Activated naive CD4-positive, alpha-beta T cell treated with anti-CD3 and anti-CD28 coated beads, Interleukin-2, amount 50 U/mL, for 24 hours (primary cell): ENCODE measurements around the gene CISD3.
"Not testable (repeated sequence)": the region's sequence is repeated elsewhere in the genome, so short reads cannot be mapped to it uniquely, and the experiment has no call there.

ENCODE experiments used
- H3K27ac Mint-ChIP-seq: one replicate; pipeline ENCODE4 v1.8.0; 2021; ENCODE audit warnings: mild to moderate bottlenecking, mixed read lengths
- H3K27me3 Mint-ChIP-seq: one replicate; pipeline ENCODE4 v1.8.0; 2021; ENCODE audit warnings: mixed read lengths
- H3K36me3 Mint-ChIP-seq: one replicate; pipeline ENCODE4 v1.8.0; 2021; ENCODE audit warnings: mixed read lengths
- H3K4me1 Mint-ChIP-seq: one replicate; pipeline ENCODE4 v1.8.0; 2021; ENCODE audit warnings: mixed read lengths
- H3K4me3 Mint-ChIP-seq: one replicate; pipeline ENCODE4 v1.8.0; 2021; ENCODE audit warnings: mild to moderate bottlenecking, mixed read lengths
- H3K9me3 Mint-ChIP-seq: one replicate; pipeline ENCODE4 v1.8.0; 2021; ENCODE audit warnings: mixed read lengths

CISD3 gene

DNA sequence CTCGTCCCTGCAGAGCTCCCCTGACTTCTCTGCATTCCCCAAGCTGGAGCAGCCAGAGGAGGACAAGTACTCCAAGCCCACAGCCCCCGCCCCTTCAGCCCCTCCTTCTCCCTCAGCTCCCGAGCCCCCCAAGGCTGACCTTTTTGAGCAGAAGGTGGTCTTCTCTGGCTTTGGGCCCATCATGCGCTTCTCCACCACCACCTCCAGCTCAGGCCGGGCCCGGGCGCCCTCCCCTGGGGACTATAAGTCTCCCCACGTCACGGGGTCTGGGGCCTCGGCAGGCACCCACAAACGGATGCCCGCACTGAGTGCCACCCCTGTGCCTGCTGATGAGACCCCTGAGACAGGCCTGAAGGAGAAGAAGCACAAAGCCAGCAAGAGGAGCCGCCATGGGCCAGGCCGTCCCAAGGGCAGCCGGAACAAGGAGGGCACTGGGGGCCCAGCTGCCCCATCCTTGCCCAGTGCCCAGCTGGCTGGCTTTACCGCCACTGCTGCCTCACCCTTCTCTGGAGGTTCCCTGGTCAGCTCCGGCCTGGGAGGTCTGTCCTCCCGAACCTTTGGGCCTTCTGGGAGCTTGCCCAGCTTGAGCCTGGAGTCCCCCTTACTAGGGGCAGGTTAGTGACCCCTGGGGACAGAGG is 13.7 kb upstream of the CISD3 start:
- peaks cover 16% of the 10 kb centered on the region for H3K36me3 Mint-ChIP-seq

DNA sequence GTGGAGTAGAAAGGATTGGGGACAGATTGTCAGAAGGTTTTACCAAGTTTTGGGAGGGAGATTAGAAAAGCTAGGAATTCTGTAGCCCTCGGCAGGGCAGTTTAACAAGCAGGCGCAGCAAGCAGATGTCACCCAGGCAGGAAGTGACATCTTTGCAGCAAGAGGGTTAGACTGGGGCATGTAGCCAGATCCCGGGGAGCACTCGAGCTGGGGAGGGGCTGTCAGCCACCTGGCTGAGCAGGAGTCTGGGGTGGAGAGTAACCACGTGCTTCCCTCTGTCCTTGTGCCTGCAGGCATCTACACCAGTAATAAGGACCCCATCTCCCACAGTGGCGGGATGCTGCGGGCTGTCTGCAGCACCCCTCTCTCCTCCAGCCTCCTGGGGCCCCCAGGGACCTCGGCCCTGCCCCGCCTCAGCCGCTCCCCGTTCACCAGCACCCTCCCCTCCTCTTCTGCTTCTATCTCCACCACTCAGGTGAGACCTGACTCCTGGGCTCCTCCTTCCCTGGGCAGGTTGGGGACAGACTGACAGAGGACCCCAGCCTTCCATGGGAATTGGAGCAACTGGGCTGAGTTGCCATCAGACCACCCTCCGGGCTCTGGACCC is 12.9 kb upstream of the CISD3 start:
- peak overlapping the region; percentile 84 for H3K27ac Mint-ChIP-seq
- no peaks in the 10 kb centered on the region for H3K9me3 Mint-ChIP-seq
- H3K4me3 Mint-ChIP-seq: no peak overlapping the region
- peaks cover 16% of the 10 kb centered on the region for H3K36me3 Mint-ChIP-seq
- no peaks in the 10 kb centered on the region for H3K27me3 Mint-ChIP-seq
- H3K4me1 Mint-ChIP-seq: peaks cover 54% of the 10 kb centered on the region

More for the DNA sequence above, 13.7 kb upstream of the CISD3 start:
- Mint-ChIP-seq H3K4me3 (no peak overlapping the region), H3K27ac (no peak overlapping the region), H3K4me1 (peaks cover 59% of the 10 kb centered on the region), H3K9me3 (no peaks in the 10 kb centered on the region), H3K27me3 (no peaks in the 10 kb centered on the region)

DNA sequence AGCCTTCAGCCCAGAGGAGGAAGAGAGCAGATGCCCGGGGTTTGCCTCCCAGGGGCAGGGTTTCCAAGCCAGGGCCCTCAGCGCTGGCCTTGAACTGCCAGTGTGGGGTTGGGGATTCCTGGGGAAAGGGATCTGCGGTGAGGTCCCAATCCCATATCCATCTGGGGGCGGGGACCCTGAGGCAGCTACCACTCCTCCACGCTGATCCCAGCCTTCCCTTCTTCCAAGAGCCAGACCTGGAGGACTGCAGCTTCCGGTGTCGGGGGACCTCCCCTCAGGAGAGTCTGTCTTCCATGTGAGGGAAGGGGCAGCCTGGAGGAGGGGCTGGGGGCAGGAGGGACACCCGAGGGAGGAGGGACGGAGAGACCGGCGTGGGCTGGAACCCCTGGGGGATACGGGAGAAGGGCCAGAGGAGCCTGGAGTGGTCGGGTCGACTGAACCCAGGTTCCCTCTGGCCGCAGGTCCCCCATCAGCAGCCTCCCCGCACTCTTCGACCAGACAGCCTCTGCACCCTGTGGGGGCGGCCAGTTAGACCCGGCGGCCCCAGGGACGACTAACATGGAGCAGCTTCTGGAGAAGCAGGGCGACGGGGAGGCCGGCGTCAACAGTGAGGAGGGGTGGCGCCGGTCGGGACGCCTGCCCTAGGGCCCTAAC is 10.7 kb upstream of the CISD3 start:
- Mint-ChIP-seq H3K4me1 (peaks cover 54% of the 10 kb centered on the region), H3K4me3 (no peak overlapping the region), H3K27ac (peak overlapping the region; percentile 41), H3K27me3 (no peaks in the 10 kb centered on the region), H3K36me3 (peaks cover 18% of the 10 kb centered on the region), H3K9me3 (no peaks in the 10 kb centered on the region)

DNA sequence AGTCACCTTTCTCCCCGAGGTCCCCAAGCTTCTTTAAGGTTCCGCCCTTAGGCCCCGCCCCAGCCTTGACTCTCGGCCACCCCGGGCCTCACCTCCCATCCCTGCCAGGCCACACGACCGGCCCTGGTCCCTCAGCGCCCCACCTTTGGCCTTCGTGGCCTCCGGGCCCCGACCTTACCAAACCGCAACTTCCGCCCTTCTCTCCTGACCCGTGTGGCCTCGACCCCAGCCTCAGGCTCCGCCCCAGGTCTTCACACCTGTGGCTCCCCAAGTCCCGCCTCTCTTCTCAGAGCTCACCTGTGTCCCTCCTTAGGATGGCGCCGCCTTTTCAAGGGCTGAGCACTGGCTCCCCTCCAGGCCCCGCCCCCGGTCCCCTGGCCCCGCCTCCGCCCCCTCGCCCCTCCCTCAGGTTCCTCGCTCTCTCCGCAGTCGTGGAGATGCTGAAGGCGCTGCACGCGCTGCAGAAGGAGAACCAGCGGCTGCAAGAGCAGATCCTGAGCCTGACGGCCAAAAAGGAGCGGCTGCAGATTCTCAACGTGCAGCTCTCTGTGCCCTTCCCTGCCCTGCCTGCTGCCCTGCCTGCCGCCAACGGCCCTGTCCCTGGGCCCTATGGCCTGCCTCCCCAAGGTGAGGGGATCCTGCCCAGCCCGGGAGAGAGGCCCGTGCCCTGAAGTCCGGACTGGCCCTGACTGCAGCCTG is 10.0 kb upstream of the CISD3 start:
- H3K27ac Mint-ChIP-seq: no peak overlapping the region
- no peaks in the 10 kb centered on the region for H3K27me3 Mint-ChIP-seq
- H3K36me3 Mint-ChIP-seq: peaks cover 14% of the 10 kb centered on the region
- H3K4me3 Mint-ChIP-seq: no peak overlapping the region
- peaks cover 54% of the 10 kb centered on the region for H3K4me1 Mint-ChIP-seq
- H3K9me3 Mint-ChIP-seq: no peaks in the 10 kb centered on the region

DNA sequence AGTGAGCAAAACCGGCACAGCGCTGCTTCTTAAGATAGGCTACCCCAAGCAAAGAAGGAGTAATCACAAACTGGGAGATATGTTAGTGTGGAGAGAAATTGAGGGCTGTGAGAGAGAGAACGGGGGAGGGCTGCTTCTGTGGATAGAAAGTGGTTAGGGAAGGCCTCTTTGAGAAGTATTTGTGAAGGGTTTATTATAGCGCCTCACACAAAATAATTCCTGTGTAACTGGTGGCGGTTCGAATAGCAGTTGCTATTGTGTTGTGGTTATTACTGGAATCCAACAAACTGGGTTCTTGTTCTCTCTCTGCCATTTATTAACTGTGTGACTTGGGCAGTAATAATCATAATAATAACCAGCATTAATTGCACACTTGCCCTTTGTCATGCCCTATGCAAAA is 9.2 kb upstream of the CISD3 start:
- peaks cover 14% of the 10 kb centered on the region for H3K36me3 Mint-ChIP-seq
- H3K9me3 Mint-ChIP-seq: no peaks in the 10 kb centered on the region
- H3K27ac Mint-ChIP-seq: peak overlapping the region; percentile 49
- H3K4me3 Mint-ChIP-seq: no peak overlapping the region
- H3K4me1 Mint-ChIP-seq: peaks cover 54% of the 10 kb centered on the region
- no peaks in the 10 kb centered on the region for H3K27me3 Mint-ChIP-seq

DNA sequence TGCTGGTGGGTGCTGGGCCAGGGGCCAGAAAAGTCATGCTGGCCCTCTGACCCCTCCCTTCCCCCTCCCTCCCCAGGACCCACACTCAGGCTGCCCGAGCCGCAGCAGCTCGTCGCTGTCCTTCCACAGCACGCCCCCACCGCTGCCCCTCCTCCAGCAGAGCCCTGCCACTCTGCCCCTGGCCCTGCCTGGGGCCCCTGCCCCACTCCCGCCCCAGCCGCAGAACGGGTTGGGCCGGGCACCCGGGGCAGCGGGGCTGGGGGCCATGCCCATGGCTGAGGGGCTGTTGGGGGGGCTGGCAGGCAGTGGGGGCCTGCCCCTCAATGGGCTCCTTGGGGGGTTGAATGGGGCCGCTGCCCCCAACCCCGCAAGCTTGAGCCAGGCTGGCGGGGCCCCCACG is 8.3 kb upstream of the CISD3 start:
- peaks cover 58% of the 10 kb centered on the region for H3K4me1 Mint-ChIP-seq
- H3K9me3 Mint-ChIP-seq: no peaks in the 10 kb centered on the region
- H3K4me3 Mint-ChIP-seq: no peak overlapping the region
- H3K27ac Mint-ChIP-seq: no peak overlapping the region
- peaks cover 14% of the 10 kb centered on the region for H3K36me3 Mint-ChIP-seq
- no peaks in the 10 kb centered on the region for H3K27me3 Mint-ChIP-seq

DNA sequence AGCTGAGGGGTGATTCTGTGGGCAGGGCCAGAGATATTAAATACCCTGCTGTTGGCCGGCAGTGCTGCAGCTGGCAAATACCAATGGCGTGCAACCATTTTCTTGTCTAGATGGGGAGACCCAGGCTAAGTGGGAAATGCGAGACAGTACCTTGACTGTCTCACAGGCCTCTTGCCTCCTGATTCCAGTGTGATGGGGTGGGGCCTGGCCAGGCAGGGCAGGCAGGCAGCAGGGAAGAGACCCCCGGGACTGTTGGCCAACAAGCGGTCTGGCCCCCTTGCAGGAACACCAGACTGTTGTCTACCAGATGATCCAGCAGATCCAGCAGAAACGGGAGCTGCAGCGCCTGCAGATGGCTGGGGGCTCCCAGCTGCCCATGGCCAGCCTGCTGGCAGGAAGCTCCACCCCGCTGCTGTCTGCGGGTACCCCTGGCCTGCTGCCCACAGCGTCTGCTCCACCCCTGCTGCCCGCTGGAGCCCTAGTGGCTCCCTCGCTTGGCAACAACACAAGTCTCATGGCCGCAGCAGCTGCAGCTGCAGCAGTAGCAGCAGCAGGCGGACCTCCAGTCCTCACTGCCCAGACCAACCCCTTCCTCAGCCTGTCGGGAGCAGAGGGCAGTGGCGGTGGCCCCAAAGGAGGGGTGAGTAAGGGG is 5.7 kb upstream of the CISD3 start:
- no peak overlapping the region for H3K27ac Mint-ChIP-seq
- peaks cover 66% of the 10 kb centered on the region for H3K4me1 Mint-ChIP-seq
- H3K27me3 Mint-ChIP-seq: no peaks in the 10 kb centered on the region
- H3K36me3 Mint-ChIP-seq: peaks cover 8% of the 10 kb centered on the region
- H3K4me3 Mint-ChIP-seq: peak overlapping the region; percentile 47
- no peaks in the 10 kb centered on the region for H3K9me3 Mint-ChIP-seq

DNA sequence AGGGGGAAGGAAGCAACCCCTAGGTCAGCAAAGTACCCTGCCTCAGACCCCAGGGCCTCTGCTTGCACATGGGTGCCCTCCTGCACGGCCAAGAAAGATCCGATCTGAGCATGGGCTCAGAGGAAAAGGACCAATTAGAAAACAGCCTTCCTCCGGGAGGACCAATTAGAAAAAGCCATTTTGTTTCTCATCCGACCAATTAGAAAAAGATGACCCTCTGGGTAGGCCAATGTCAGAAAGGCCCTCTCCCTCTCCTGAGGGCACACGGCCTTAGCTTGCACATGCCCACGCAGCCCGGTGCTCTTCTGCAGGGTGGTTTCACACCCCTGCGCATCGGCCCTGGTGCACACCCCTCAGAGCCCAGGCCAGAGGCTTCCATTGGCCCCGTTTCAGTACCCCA is 5.1 kb upstream of the CISD3 start:
- Mint-ChIP-seq H3K36me3 (peaks cover 8% of the 10 kb centered on the region), H3K4me3 (peak overlapping the region; percentile 11), H3K9me3 (no peaks in the 10 kb centered on the region), H3K4me1 (peaks cover 68% of the 10 kb centered on the region), H3K27me3 (no peaks in the 10 kb centered on the region), H3K27ac (peak overlapping the region; percentile 74)

DNA sequence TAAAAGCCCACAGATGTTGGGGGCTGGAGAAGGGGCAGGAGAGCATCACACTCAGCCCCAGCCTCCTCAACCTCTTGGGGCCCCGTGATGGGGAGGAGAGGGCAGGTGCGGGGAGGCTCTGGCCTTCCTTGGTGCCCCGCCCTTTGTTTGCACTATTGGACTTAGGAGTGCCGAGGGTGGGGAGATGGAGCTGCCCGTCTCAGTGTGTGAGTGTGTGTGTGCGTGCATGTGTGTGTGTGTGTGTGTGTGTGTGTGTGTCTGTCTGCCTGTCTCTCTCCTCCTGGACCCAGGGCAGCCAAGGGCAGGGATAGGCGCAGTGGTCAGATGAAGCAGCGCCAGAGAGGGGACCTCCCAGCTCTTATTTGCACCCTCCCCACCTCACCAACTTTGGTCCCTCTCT is 4.0 kb upstream of the CISD3 start:
- not testable (repeated sequence) for H3K27me3 Mint-ChIP-seq, H3K9me3 Mint-ChIP-seq, H3K27ac Mint-ChIP-seq, H3K36me3 Mint-ChIP-seq
- Mint-ChIP-seq H3K4me1 (peaks cover 68% of the 10 kb centered on the region), H3K4me3 (peak overlapping the region; percentile 42)

DNA sequence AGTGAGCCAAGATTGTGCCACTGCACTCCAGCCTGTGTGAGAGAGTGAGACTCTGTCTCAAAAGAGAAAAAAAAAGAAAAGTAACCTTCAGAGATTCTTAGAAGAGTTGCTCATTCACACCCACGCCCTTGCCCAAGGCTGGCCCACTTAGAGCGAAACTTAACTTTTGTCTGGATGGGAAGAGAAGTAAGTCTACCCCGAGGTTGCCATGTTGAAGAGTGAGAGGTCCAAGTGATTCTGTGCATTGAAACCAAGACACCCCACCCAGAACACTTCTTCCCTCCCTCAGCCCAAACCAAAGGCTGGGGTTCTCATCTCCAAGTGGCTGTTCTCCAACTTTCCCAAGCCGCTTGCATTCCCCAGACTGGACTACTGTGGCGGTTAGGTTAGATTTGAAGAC is 2.4 kb upstream of the CISD3 start:
- Mint-ChIP-seq H3K4me3 (peak overlapping the region; percentile 76), H3K27me3 (no peaks in the 10 kb centered on the region), H3K9me3 (no peaks in the 10 kb centered on the region), H3K4me1 (peaks cover 75% of the 10 kb centered on the region), H3K27ac (peak overlapping the region; percentile 94), H3K36me3 (peaks cover 3% of the 10 kb centered on the region)

DNA sequence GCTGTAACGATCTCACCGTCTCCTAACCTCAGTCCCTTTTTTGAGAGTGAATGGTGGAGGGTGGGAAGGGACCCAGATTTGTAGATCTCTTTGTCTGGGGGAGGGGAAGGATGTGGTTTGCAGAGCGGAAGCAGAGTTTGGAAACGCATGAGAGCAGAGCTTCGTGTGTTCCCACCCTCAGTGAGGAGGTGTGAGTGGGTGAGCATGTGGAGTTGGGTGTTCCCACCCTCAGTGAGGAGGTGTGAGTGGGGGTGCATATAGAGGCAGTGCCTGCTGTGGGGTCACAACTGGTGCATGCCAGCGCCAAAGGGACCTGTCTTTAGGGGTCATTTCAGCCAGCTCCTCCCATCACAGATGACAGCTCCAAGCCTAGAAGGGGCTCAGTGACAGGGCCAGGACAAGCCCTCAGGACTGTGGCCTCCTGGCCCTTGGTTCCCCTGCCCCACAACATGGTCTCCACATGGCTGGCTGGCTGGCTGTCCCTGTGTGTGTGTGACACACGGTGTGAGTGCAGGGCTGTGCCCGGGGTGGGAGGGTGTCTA is 1.8 kb upstream of the CISD3 start:
- Mint-ChIP-seq H3K9me3 (no peaks in the 10 kb centered on the region), H3K36me3 (peaks cover 3% of the 10 kb centered on the region), H3K27me3 (no peaks in the 10 kb centered on the region), H3K4me1 (peaks cover 76% of the 10 kb centered on the region), H3K4me3 (peak overlapping the region; percentile 76), H3K27ac (peak overlapping the region; percentile 94)

DNA sequence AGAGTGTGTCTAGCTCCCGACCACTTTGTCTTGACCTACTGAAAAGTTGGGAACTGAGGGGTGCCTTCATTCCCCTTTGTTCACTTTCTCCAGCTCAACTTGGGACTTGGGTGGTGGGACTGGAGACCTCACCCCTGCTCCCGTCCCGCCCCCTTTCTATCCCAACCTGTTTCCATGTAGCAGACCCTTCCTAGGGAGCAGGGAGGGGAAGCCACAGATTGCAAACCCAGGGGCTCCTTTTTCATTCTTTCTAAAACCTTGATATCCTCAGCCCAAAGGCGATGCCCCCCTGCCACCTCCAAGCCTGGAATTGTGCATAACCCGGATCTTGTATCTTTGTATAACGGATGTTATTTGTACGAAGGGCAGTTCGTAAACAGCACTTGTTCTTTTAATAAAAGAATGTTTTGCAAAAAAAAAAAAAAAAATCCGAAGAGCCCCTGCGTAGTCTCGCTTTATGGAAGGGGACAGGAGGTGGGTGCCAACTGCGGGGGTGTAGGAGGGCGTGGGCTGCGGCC is 714 bp upstream of the CISD3 start:
- Mint-ChIP-seq H3K4me1 (peaks cover 86% of the 10 kb centered on the region), H3K4me3 (peak overlapping the region; percentile 76), H3K9me3 (no peaks in the 10 kb centered on the region), H3K27me3 (no peaks in the 10 kb centered on the region), H3K36me3 (peaks cover 4% of the 10 kb centered on the region), H3K27ac (peak overlapping the region; percentile 68)

DNA sequence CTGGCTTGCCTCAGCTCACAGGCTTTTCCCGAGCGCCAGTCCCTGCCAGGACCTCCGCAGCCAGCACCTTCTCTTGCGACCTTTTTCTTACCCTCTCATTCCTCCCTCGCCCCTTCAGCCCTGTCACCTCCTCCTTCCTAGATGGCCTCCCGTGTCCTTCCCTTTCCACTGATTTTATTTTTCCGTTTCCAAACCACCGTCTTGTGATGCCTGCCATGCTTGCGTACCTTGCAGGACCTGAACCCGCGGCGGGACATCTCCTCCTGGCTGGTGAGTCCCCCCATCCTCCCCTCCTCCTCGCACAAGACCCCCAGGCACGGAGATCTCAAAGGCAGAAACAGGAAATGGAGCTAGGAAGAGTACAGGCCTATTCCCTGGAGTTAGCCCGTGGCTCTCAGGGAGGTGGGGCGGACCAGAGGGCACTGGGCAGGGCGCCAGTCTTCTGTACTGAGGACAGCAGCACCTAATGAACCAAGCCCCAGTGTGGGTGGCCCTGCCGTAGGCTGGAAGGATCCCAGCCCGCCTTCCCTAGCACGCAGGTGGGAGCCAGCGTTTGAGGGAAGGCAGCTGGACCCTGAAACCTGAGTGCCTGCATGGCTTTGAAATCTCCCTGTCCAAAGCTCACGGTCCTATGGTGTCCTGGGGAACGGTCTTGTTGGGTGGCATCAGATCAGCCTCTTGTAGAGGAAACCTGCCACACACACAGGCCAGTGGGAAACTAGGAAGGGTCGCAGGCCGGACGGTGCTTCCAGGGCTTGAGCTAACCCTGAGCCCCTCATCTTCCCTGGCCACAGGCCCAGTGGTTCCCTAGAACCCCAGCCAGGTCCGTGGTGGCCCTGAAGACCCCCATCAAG is 612 bp downstream of the CISD3 start:
- H3K36me3 Mint-ChIP-seq: peaks cover 4% of the 10 kb centered on the region
- H3K4me1 Mint-ChIP-seq: peaks cover 86% of the 10 kb centered on the region
- peak overlapping the region; percentile 93 for H3K4me3 Mint-ChIP-seq
- no peaks in the 10 kb centered on the region for H3K9me3 Mint-ChIP-seq
- no peaks in the 10 kb centered on the region for H3K27me3 Mint-ChIP-seq
- H3K27ac Mint-ChIP-seq: peak overlapping the region; percentile 93

DNA sequence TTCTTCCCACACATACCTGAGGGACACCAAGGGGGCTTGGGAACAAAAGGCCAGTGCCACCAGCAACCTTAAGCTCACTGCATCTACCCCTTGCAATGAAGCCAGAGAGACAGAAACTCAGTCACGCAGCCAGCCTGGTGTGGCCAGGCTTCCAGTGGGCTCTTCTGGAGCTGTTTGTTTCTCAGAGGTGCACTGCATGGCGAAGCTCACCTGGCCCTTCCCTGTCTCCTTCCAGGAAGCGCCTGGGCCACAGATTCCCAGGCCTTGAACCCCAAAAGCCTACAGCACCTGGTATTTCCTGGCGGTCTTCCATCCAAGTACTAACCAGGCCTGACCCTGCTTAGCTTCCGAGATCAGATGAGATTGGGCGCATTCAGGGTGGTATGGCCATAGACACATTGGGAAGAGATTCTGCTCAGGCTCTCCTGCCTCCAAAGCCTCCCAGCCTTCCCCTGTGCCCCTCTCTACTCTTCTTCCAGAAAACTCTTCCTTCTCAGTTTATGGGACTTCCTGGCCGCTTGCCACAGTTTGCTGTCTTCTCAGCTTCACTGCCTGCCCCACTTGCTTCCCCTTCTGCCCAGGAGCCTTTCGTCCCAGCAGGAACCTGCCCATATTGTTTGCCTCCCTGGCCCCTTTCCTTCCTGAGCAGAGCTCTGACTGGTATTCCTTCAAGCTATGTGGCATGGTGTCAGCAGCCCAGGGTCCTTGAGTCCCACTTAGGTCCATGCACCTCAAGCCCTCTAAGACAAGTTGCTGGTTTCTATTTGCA is 1.6 kb downstream of the CISD3 start:
- no peaks in the 10 kb centered on the region for H3K9me3 Mint-ChIP-seq
- H3K4me3 Mint-ChIP-seq: peak overlapping the region; percentile 41
- peaks cover 78% of the 10 kb centered on the region for H3K4me1 Mint-ChIP-seq
- H3K27ac Mint-ChIP-seq: peak overlapping the region; percentile 81
- H3K27me3 Mint-ChIP-seq: no peaks in the 10 kb centered on the region
- H3K36me3 Mint-ChIP-seq: peaks cover 4% of the 10 kb centered on the region
